ENCODE data around the gene KANSL1L.
A peak's percentile ranks its signal among the peaks of the same experiment; 100 is the strongest.
"Not testable (repeated sequence)": the region's sequence is repeated elsewhere in the genome, so short reads cannot be mapped to it uniquely, and the experiment has no call there.

KANSL1L gene

GRCh38 chr2:210190345-210190744, 19.1 kb upstream of the KANSL1L start:
- H3K4me3 Mint-ChIP-seq = peak overlapping the region in 2 of 3 experiments; percentile 30 to 50
- H3K27ac Mint-ChIP-seq = peak overlapping the region; percentile 88 to 97 (median 95)
- TF ChIP-seq CTCF (IDR thresholded peaks at IDR 0.05; ENCODE audit: unreplicated experiment in 3 of 3) = no peak
- no peaks in the 10 kb centered on the region for H3K27me3 Mint-ChIP-seq (ENCODE audit: low read depth)
- H3K9me3 Mint-ChIP-seq = peaks cover 12% of the 10 kb centered on the region
- H3K4me1 Mint-ChIP-seq = peaks cover 5% of the 10 kb centered on the region
- H3K36me3 Mint-ChIP-seq (ENCODE audit: low read depth) = peaks cover 10% of the 10 kb centered on the region

GRCh38 chr2:210189452-210190138, 18.4 kb upstream of the KANSL1L start:
- H3K4me3 Mint-ChIP-seq = peak overlapping the region in 2 of 3 experiments; percentile 19 to 40
- TF ChIP-seq CTCF (IDR thresholded peaks at IDR 0.05; ENCODE audit: unreplicated experiment in 3 of 3) = no peak
- peak overlapping the region; percentile 88 to 97 (median 95) for H3K27ac Mint-ChIP-seq
- no peaks in the 10 kb centered on the region for H3K4me1 Mint-ChIP-seq
- H3K9me3 Mint-ChIP-seq = peaks cover 18% of the 10 kb centered on the region
- peaks cover 17% of the 10 kb centered on the region for H3K36me3 Mint-ChIP-seq (ENCODE audit: low read depth)
- no peaks in the 10 kb centered on the region for H3K27me3 Mint-ChIP-seq (ENCODE audit: low read depth)

GRCh38 chr2:210188755-210189154, 17.5 kb upstream of the KANSL1L start:
- H3K4me1 Mint-ChIP-seq = no peaks in the 10 kb centered on the region
- H3K36me3 Mint-ChIP-seq (ENCODE audit: low read depth) = peaks cover 26% of the 10 kb centered on the region
- no peak overlapping the region for H3K4me3 Mint-ChIP-seq
- peaks cover 27% of the 10 kb centered on the region for H3K9me3 Mint-ChIP-seq
- H3K27me3 Mint-ChIP-seq (ENCODE audit: low read depth) = no peaks in the 10 kb centered on the region
- TF ChIP-seq CTCF (IDR thresholded peaks at IDR 0.05; ENCODE audit: unreplicated experiment in 3 of 3) = no peak
- peak overlapping the region; percentile 60 to 69 (median 64) for H3K27ac Mint-ChIP-seq

GRCh38 chr2:210188190-210188589, 17.0 kb upstream of the KANSL1L start:
- no peaks in the 10 kb centered on the region for H3K4me1 Mint-ChIP-seq
- peaks cover 31% of the 10 kb centered on the region for H3K36me3 Mint-ChIP-seq (ENCODE audit: low read depth)
- no peaks in the 10 kb centered on the region for H3K27me3 Mint-ChIP-seq (ENCODE audit: low read depth)
- peaks cover 32% of the 10 kb centered on the region for H3K9me3 Mint-ChIP-seq
- H3K27ac Mint-ChIP-seq = peak overlapping the region; percentile 60 to 75 (median 64)
- no peak overlapping the region for H3K4me3 Mint-ChIP-seq
- no peak for TF ChIP-seq CTCF (IDR thresholded peaks at IDR 0.05; ENCODE audit: unreplicated experiment in 3 of 3)

- peaks cover 41% of the 10 kb centered on the region for H3K36me3 Mint-ChIP-seq (ENCODE audit: low read depth)
Observed at GRCh38 chr2:210183936-210184335, 12.7 kb upstream of the KANSL1L start.

GRCh38 chr2:210181606-210182088, 10.4 kb upstream of the KANSL1L start:
- peak overlapping the region in 1 of 3 experiments; percentile 75 for H3K27ac Mint-ChIP-seq
- H3K4me3 Mint-ChIP-seq = peak overlapping the region in 1 of 3 experiments; percentile 14
- H3K27me3 Mint-ChIP-seq (ENCODE audit: low read depth); H3K4me1 Mint-ChIP-seq: not testable (repeated sequence)
- H3K9me3 Mint-ChIP-seq = peaks cover 44% of the 10 kb centered on the region
- H3K36me3 Mint-ChIP-seq (ENCODE audit: low read depth) = peaks cover 36% of the 10 kb centered on the region

More at GRCh38 chr2:210183936-210184335, 12.7 kb upstream of the KANSL1L start:
- not testable (repeated sequence) for H3K27me3 Mint-ChIP-seq (ENCODE audit: low read depth); H3K4me1 Mint-ChIP-seq; H3K4me3 Mint-ChIP-seq; H3K27ac Mint-ChIP-seq
- peaks cover 44% of the 10 kb centered on the region for H3K9me3 Mint-ChIP-seq

GRCh38 chr2:210181033-210181605, 9.9 kb upstream of the KANSL1L start:
- H3K4me3 Mint-ChIP-seq = peak overlapping the region in 1 of 3 experiments; percentile 14

More at GRCh38 chr2:210181033-210181605, 9.9 kb upstream of the KANSL1L start:
- peaks cover 38% of the 10 kb centered on the region for H3K9me3 Mint-ChIP-seq
- H3K27me3 Mint-ChIP-seq (ENCODE audit: low read depth); H3K4me1 Mint-ChIP-seq: not testable (repeated sequence)
- peaks cover 36% of the 10 kb centered on the region for H3K36me3 Mint-ChIP-seq (ENCODE audit: low read depth)
- H3K27ac Mint-ChIP-seq = peak overlapping the region in 1 of 3 experiments; percentile 75

Measured in nephron (organoid).